ENCODE measurements around the gene THNSL1.
"Not testable (repeated sequence)": the region's sequence is repeated elsewhere in the genome, so short reads cannot be mapped to it uniquely, and the experiment has no call there.

The THNSL1 gene

DNA sequence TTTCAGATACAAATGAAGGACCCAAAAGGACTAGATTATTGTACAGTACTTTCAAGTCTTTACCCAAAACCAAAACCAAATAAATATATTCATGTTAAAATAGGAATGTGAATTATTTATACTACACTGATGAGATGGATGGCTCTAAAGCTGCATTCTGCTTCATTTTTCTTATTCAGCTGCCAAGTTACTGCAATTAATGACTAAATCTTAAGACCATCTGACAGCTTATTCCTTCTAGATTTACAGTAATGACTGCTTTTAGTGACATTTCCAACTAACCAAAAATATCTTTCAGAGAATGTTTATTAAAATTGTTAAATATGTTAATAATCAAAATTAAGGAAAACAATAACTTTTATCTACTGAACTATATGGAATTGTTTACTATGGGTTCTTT is 21.3 kb upstream of the THNSL1 start:
- no peak for DNase-seq (ENCODE audit: low read depth)
- no peak overlapping the region for H3K4me3 ChIP-seq (ENCODE audit: low read depth, low read length)
- TF ChIP-seq CTCF (IDR thresholded peaks at IDR 0.05; ENCODE audit: insufficient read depth, low read depth, low read length, missing control alignments): no peak

DNA sequence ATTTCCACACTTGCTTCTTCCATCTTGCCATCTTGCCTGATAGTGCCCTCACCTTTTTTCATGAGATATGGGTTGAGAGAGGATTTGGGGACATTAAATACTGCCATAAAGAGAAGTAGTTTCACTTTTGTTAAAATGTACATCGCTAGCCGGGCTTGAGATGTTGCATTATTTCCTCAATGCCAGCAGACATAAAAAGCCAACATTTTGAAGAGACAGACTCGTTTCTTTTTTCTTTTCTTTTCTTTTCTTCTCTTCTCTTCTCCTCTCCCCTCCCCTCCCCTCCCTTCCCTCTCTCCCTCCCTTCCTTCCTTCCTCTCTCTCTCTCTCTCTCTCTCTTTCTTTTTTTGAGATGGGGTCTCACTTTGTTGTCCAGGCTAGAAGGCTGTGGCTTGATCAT is 18.4 kb upstream of the THNSL1 start:
- DNase-seq (ENCODE audit: low read depth): no peak
- no peak for TF ChIP-seq CTCF (IDR thresholded peaks at IDR 0.05; ENCODE audit: insufficient read depth, low read depth, low read length, missing control alignments)
- H3K4me3 ChIP-seq (ENCODE audit: low read depth, low read length): no peak overlapping the region

DNA sequence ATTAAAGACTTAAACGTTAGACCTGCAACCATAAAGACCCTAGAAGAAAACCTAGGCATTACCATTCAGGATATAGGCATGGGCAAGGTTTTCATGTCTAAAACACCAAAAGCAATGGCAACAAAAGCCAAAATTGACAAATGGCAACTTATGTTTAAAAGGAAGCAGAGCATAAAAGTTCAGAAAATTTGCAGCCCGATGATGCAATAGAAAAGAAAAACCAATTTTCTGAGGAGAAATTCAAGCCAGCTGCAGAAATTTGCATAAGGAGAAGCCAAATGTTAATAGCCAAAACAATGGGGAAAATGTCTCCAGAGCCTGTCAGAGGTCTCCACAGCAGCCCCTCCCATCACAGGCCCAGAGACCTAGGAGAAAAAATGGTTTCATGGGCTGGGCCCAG is 4.8 kb upstream of the THNSL1 start:
- not testable (repeated sequence) for DNase-seq (ENCODE audit: low read depth)

DNA sequence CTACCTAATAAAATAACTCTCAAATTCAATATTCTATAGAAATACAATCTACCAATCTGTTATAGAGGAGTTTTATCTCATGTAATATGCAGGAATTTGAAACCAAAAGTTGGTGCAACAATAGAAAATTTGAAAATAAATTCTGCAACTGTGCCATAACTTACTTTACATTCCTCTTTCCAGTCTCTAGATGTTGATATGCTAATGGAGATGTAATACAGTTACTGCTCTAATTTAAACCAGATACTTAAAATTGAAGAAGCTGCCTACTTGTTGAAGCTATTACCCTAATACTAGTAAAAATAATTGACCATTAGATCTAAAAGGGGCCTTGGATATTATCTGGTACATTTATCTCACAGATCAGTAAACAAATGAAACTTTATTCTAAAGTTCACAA is 1.8 kb upstream of the THNSL1 start:
- TF ChIP-seq CTCF (IDR thresholded peaks at IDR 0.05; ENCODE audit: insufficient read depth, low read depth, low read length, missing control alignments): no peak
- H3K4me3 ChIP-seq (ENCODE audit: low read depth, low read length): no peak overlapping the region

More for the DNA sequence above, 4.8 kb upstream of the THNSL1 start:
- not testable (repeated sequence) for H3K4me3 ChIP-seq (ENCODE audit: low read depth, low read length)

GRCh38 chr10:25015828-25016375 is 510 bp upstream of the THNSL1 start, which contains the start of gene ENKUR:
Gene ENKUR, minus strand, starts transcription at chr10:25016158. Its CDS starts 222 bp downstream, at chr10:25015936.
- peak within 1 kb of the TSS; percentile 85 for H3K4me3 ChIP-seq (ENCODE audit: low read depth, low read length)
- DNase-seq (ENCODE audit: low read depth): peak; percentile 94
- no peak for TF ChIP-seq CTCF (IDR thresholded peaks at IDR 0.05; ENCODE audit: insufficient read depth, low read depth, low read length, missing control alignments)

More for the DNA sequence above, 1.8 kb upstream of the THNSL1 start:
- no peak for DNase-seq (ENCODE audit: low read depth)

GRCh38 chr10:25017154-25017590 is 760 bp downstream of the THNSL1 start:
- no peak for TF ChIP-seq CTCF (IDR thresholded peaks at IDR 0.05; ENCODE audit: insufficient read depth, low read depth, low read length, missing control alignments)
- DNase-seq (ENCODE audit: low read depth): no peak
- H3K4me3 ChIP-seq (ENCODE audit: low read depth, low read length): peak overlapping the region; percentile 85

DNA sequence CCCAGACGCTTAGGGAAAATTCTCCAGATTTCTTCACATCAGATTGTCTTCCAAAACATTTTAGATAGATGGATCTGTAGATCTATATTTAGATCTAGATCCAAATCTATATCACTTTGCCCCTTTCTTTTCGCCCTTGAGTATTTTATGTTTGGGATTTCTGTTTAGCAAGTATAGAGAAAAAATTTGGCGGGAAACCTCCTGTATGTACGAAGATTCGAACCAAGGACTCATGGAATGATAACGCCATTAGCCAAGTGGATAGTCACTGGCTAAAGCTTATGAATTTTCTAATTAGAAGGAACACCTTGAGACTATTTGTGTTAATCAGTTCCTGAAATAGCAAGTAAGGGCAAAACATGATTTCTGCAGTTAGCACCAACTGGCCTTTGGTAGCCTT is 1.2 kb downstream of the THNSL1 start:
- no peak for TF ChIP-seq CTCF (IDR thresholded peaks at IDR 0.05; ENCODE audit: insufficient read depth, low read depth, low read length, missing control alignments)
- H3K4me3 ChIP-seq (ENCODE audit: low read depth, low read length): peak overlapping the region; percentile 85
- no peak for DNase-seq (ENCODE audit: low read depth)

All from GM12865 (cell line).